Natural killer cell (primary cell): Measurements from ENCODE around the gene TARS2. TPM values are rescaled to one million over a fixed set of nuclear protein-coding genes. Genes with fewer than 3 reads are reported as not detected.

Source experiments
- ATAC-seq, 3 donors: fragments of 150-1000 bp in 2 of 3; fragments of 200-7000 bp in 1 of 3; cut with Tn5 transposase; 1 replicate in 1 of 3; 2 replicates in 2 of 3; pipeline ENCODE4 v1.10.0; 2021; ENCODE audit warnings: mild to moderate bottlenecking in 2 of 3, moderate library complexity in 2 of 3
- DNase-seq, 2 donors: peaks; one replicate each; pipeline versions ENCODE4 v3.0.0 to v3.0.0-alpha.2; 2013 to 2021; ENCODE audit warnings: mixed read lengths in 1 of 2
- H3K27ac ChIP-seq: one replicate; pipeline ENCODE4 v1.5.1; 2013; ENCODE audit warnings: mild to moderate bottlenecking, low read length
- H3K27me3 ChIP-seq: one replicate; pipeline ENCODE4 v1.6.1; 2013; ENCODE audit warnings: low read length; ENCODE audit not compliant: control insufficient read depth, insufficient read depth
- H3K36me3 ChIP-seq: one replicate; pipeline ENCODE4 v1.6.1; 2013; ENCODE audit warnings: low read length; ENCODE audit not compliant: control insufficient read depth, insufficient read depth
- H3K4me1 ChIP-seq: one replicate; pipeline ENCODE4 v1.6.1; 2013; ENCODE audit warnings: low read length; ENCODE audit not compliant: control insufficient read depth, insufficient read depth
- H3K4me3 ChIP-seq: one replicate; pipeline ENCODE4 v1.5.1; 2013; ENCODE audit warnings: low read length
- H3K9me3 ChIP-seq: one replicate; pipeline ENCODE4 v1.6.1; 2013; ENCODE audit warnings: low read length; ENCODE audit not compliant: control insufficient read depth, insufficient read depth
- H3K27ac Mint-ChIP-seq, 2 donors: one replicate each; pipeline ENCODE4 v1.8.0; 2022; ENCODE audit warnings: mild to moderate bottlenecking in 2 of 2, mixed read lengths in 2 of 2, moderate library complexity in 1 of 2
- H3K27me3 Mint-ChIP-seq, 2 donors: one replicate each; pipeline ENCODE4 v1.8.0; 2022; ENCODE audit warnings: low read depth in 2 of 2, mixed read lengths in 2 of 2
- H3K36me3 Mint-ChIP-seq: one replicate; pipeline ENCODE4 v1.8.0; 2022; ENCODE audit warnings: mixed read lengths
- H3K4me1 Mint-ChIP-seq, 2 donors: one replicate each; pipeline ENCODE4 v1.8.0; 2022; ENCODE audit warnings: mixed read lengths in 2 of 2
- H3K4me3 Mint-ChIP-seq: one replicate; pipeline ENCODE4 v1.8.0; 2022; ENCODE audit warnings: mild to moderate bottlenecking, moderate library complexity, mixed read lengths
- H3K9me3 Mint-ChIP-seq, 2 donors: one replicate each; pipeline ENCODE4 v1.8.0; 2022; ENCODE audit warnings: mixed read lengths in 2 of 2
- WGBS: methylation state at CpG from one replicate; pipeline ENCODE4 v1.1.7; 2013; ENCODE audit warnings: missing lambda C conversion rate; ENCODE audit not compliant: insufficient coverage; 5-methylcytosine and 5-hydroxymethylcytosine counted together
- intact Hi-C: fragments of 100-400 bp; cut with micrococcal nuclease; formaldehyde crosslinking; loops from one replicate; pipeline ENCODE4 v1.14.2; 2022
- total RNA-seq, 4 donors: library from RNA; stranded (reverse); fragments of 120-200 nt in 1 of 4; gene quantifications; one replicate each; pipeline versions ENCODE4 v1.2.3 to v1.2.4, GENCODE V29; 2013 to 2022
- TF ChIP-seq, protein P1 (sequence below): fragments of 200-600 bp; IDR thresholded peaks from one replicate; pipeline ENCODE4 v1.8.0; 2022; ENCODE audit warnings: antibody characterized with exemption

TARS2 gene
- total RNA-seq, 3 donors from 2014 or later (not counting 1 experiment from before 2014, with no cell fraction given): 34.7 to 50.0 (median 44.9) TPM

DNA sequence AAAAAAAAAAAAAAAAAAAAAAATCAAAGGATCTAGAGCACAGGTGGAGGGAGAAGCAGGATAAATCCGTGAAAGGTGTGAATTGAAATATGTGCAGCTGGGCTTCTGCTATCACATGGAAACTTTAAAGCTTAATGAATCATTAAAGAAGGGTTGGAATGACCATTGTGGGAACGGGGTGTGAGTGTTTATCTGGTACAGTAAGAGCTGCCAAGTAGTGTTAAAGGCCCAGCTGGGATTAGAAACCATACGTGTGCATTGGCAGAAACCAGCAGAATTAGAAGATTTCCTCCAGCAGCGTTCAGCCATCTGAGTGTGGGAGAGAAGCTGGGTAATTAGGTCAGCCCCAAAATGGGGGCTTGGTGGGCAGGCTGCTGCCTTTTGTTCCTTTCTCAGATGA lies 41.8 kb downstream of the TARS2 start:
- H3K27ac Mint-ChIP-seq: no peak overlapping the region
- H3K4me3 Mint-ChIP-seq: no peak overlapping the region

DNA sequence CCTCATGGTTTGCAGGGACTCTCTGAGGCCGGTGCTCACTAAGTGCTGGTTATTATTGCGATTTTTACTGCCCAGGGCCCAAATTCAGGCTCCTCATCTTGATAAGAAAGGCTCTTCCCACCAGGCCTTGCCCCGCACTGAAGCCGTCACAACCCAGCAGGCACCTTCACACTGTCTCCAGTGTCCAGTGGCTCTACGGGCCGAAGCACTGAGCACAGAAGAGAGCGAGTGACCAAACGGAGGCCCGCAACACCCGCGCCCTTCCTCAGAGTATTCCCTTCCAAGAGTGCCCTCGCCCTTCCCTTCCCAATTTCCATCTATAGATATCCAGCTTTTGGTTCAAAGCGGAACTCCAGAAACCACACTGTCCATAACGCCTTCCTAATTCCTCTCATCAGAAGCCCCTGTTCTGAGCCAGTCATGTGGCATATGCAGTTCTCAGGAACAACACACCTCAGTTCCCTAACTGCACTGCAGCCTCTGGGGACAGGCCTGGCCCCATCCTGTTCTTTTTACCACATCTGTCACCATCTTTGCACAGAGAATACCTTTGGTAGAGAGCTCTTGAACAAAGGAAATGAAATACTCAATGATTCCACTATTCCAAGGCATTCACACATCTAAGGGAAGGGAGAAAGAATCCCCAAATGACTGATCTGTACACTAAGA lies 43.4 kb downstream of the TARS2 start:
- Histone ChIP-seq H3K27me3 (no peaks in the 10 kb centered on the region), H3K27ac (no peak overlapping the region), H3K36me3 (no peaks in the 10 kb centered on the region), H3K4me1 (no peaks in the 10 kb centered on the region), H3K4me3 (no peak overlapping the region), H3K9me3 (no peaks in the 10 kb centered on the region)
- DNase-seq: no peak
- H3K36me3 Mint-ChIP-seq: no peaks in the 10 kb centered on the region
- H3K4me1 Mint-ChIP-seq: no peaks in the 10 kb centered on the region
- H3K4me3 Mint-ChIP-seq: no peak overlapping the region
- WGBS: 96% methylated on average over 14 of the region's 14 CpGs
- no peak for ATAC-seq
- H3K27me3 Mint-ChIP-seq: no peaks in the 10 kb centered on the region
- TF ChIP-seq, protein P1, sequence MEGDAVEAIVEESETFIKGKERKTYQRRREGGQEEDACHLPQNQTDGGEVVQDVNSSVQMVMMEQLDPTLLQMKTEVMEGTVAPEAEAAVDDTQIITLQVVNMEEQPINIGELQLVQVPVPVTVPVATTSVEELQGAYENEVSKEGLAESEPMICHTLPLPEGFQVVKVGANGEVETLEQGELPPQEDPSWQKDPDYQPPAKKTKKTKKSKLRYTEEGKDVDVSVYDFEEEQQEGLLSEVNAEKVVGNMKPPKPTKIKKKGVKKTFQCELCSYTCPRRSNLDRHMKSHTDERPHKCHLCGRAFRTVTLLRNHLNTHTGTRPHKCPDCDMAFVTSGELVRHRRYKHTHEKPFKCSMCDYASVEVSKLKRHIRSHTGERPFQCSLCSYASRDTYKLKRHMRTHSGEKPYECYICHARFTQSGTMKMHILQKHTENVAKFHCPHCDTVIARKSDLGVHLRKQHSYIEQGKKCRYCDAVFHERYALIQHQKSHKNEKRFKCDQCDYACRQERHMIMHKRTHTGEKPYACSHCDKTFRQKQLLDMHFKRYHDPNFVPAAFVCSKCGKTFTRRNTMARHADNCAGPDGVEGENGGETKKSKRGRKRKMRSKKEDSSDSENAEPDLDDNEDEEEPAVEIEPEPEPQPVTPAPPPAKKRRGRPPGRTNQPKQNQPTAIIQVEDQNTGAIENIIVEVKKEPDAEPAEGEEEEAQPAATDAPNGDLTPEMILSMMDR: no peak
- intact Hi-C loops: no loop called here
- H3K27ac Mint-ChIP-seq: no peak overlapping the region
- no peaks in the 10 kb centered on the region for H3K9me3 Mint-ChIP-seq

More for the DNA sequence above, 41.8 kb downstream of the TARS2 start:
- Mint-ChIP-seq H3K36me3 (no peaks in the 10 kb centered on the region), H3K4me1 (no peaks in the 10 kb centered on the region), H3K27me3 (no peaks in the 10 kb centered on the region), H3K9me3 (no peaks in the 10 kb centered on the region)
- ATAC-seq (no peak), DNase-seq (no peak)
- no peaks in the 10 kb centered on the region for H3K27me3 ChIP-seq
- intact Hi-C loops: no loop called here
- TF ChIP-seq, protein P1: no peak
- no peak overlapping the region for H3K27ac ChIP-seq
- H3K4me1 ChIP-seq: no peaks in the 10 kb centered on the region
- no peak overlapping the region for H3K4me3 ChIP-seq
- H3K36me3 ChIP-seq: no peaks in the 10 kb centered on the region
- H3K9me3 ChIP-seq: no peaks in the 10 kb centered on the region
- WGBS: 74% methylated on average over 4 of the region's 4 CpGs

DNA sequence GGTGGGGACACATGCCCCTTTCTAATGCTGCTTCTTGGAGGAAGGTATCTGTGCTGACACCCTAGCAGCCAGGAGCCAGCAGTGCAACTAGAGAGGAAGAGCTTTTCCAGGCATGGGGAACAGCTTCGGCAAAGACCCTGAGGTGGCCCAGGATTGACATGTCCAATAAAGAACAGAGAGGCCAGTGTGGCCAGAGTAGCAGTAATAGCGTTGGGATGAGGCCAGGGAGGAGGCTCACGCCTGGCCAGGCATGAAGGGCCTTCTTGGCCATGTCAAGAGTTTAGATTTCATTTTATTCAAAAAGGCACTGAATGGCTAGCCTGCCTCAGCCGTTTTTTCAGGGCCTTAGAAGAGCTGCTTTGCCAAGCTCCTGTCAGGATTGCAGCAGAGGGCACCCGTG lies 45.6 kb downstream of the TARS2 start:
- intact Hi-C loops: loop anchor here (1.0 kb wide), 1 partner anchor 69 kb away; no protein-coding TSS in a partner anchor
- Mint-ChIP-seq H3K4me3 (no peak overlapping the region), H3K9me3 (no peaks in the 10 kb centered on the region), H3K36me3 (no peaks in the 10 kb centered on the region), H3K27me3 (no peaks in the 10 kb centered on the region), H3K4me1 (no peaks in the 10 kb centered on the region), H3K27ac (no peak overlapping the region)
- ATAC-seq (no peak), DNase-seq (no peak)
- no peaks in the 10 kb centered on the region for H3K9me3 ChIP-seq
- H3K27ac ChIP-seq: no peak overlapping the region
- no peaks in the 10 kb centered on the region for H3K27me3 ChIP-seq
- WGBS: 65% methylated on average over 5 of the region's 5 CpGs
- no peaks in the 10 kb centered on the region for H3K4me1 ChIP-seq
- TF ChIP-seq, protein P1: peak; percentile 4
- H3K4me3 ChIP-seq: no peak overlapping the region
- no peaks in the 10 kb centered on the region for H3K36me3 ChIP-seq

DNA sequence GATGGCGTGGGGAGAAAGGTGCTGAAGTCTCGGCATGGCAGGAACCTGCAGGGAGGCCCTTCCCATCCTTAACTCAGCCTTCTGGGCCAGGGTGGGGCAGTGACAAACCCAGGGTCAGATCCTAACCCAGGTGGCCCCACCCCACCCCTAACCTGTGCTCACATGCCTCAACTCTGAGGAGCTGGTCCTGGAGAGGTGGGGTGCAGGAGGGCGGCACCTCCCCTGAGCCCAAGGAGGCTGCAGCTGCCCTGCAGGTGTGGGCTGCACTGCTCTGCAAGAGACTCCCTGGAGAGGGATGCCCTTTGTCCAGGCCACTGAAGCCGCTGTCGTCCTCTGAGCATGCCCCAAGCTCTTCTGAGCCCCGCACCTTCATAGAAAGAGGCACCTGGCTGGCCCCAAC lies 46.8 kb downstream of the TARS2 start:
- DNase-seq (no peak), ATAC-seq (no peak)
- no peak overlapping the region for H3K4me3 Mint-ChIP-seq
- H3K27me3 Mint-ChIP-seq: no peaks in the 10 kb centered on the region
- no peak overlapping the region for H3K4me3 ChIP-seq
- H3K9me3 ChIP-seq: no peaks in the 10 kb centered on the region
- TF ChIP-seq, protein P1: no peak
- H3K4me1 ChIP-seq: no peaks in the 10 kb centered on the region
- 89% methylated on average over 6 of the region's 6 CpGs for WGBS
- intact Hi-C loops: no loop called here
- H3K36me3 Mint-ChIP-seq: no peaks in the 10 kb centered on the region
- no peaks in the 10 kb centered on the region for H3K27me3 ChIP-seq
- H3K9me3 Mint-ChIP-seq: no peaks in the 10 kb centered on the region
- no peaks in the 10 kb centered on the region for H3K4me1 Mint-ChIP-seq
- no peaks in the 10 kb centered on the region for H3K36me3 ChIP-seq
- H3K27ac ChIP-seq: no peak overlapping the region
- H3K27ac Mint-ChIP-seq: no peak overlapping the region
